Measurements from ENCODE around the gene TTC23L.

- TF ChIP-seq CTCF (IDR thresholded peaks at IDR 0.05) (no peak), POLR2AphosphoS5 (IDR thresholded peaks at IDR 0.05) (no peak), EP300 (IDR thresholded peaks at IDR 0.05) (no peak), POLR2A (IDR thresholded peaks at IDR 0.05) (no peak)
These were observed 12.6 kb upstream of the TTC23L start for GRCh38 chr5:34826347-34826746.

Measured in sigmoid colon (tissue), 4 donors.